Gastrocnemius medialis (tissue), 4 donors: Measurements from ENCODE around the gene ACAD9. TPM values are rescaled to one million over a fixed set of nuclear protein-coding genes. Genes with fewer than 3 reads are reported as not detected.

Source experiments
- ATAC-seq, 2 donors: fragments of 150-250 bp; one replicate each; pipeline ENCODE4 v1.9.1; 2016
- DNase-seq, 2 donors: peaks; one replicate each; pipeline ENCODE4 v3.0.0-alpha.2; 2019
- H3K27ac ChIP-seq, 4 donors: fragments of 200-600 bp; sonication (generic); 1 replicate in 1 of 4; 2 replicates in 3 of 4; pipeline ENCODE4 v1.5.1; 2016 to 2018; ENCODE audit warnings: mild to moderate bottlenecking in 2 of 4, moderate library complexity in 1 of 4
- H3K27me3 ChIP-seq, 3 donors: fragments of 200-600 bp; sonication (generic) in 2 of 3; 1 replicate in 1 of 3; 2 replicates in 2 of 3; pipeline versions ENCODE4 v1.5.1 to v1.6.0; 2016 to 2019; ENCODE audit warnings: mild to moderate bottlenecking in 1 of 3, moderate library complexity in 1 of 3
- H3K36me3 ChIP-seq, 2 donors: fragments of 200-600 bp; sonication (generic) in 1 of 2; one replicate each; pipeline ENCODE4 v1.5.1; 2017 to 2018
- H3K4me1 ChIP-seq, 2 donors: fragments of 200-600 bp; sonication (generic) in 1 of 2; one replicate each; pipeline ENCODE4 v1.5.1; 2016 to 2017; ENCODE audit warnings: mild to moderate bottlenecking in 2 of 2
- H3K4me3 ChIP-seq, 4 donors: fragments of 200-600 bp; sonication (generic) in 3 of 4; 1 replicate in 1 of 4; 2 replicates in 3 of 4; pipeline ENCODE4 v1.5.1; 2016 to 2019; ENCODE audit warnings: mild to moderate bottlenecking in 2 of 4
- H3K9me3 ChIP-seq, 3 donors: fragments of 200-600 bp; sonication (generic) in 2 of 3; 1 replicate in 1 of 3; 2 replicates in 2 of 3; pipeline ENCODE4 v1.5.1; 2016 to 2019
- CTCF ChIP-seq, 5 experiments: fragments of 450-650 bp in 3 of 5; fragments of 200-600 bp in 2 of 5; sonication (generic) in 2 of 5; IDR thresholded peaks in 4 of 5; conservative IDR thresholded peaks in 1 of 5; 1 replicate in 4 of 5; 2 replicates in 1 of 5; pipeline ENCODE4 v1.5.1; 2016 to 2019; ENCODE audit warnings: antibody characterized with exemption in 5 of 5, mild to moderate bottlenecking in 3 of 5, moderate library complexity in 3 of 5
- POLR2A ChIP-seq, 2 donors: fragments of 450-650 bp; IDR thresholded peaks; one replicate each; pipeline ENCODE4 v1.6.1; 2017; ENCODE audit warnings: antibody characterized with exemption in 2 of 2, mild to moderate bottlenecking in 2 of 2, moderate library complexity in 2 of 2
- in situ Hi-C, 4 donors: fragments of 200-750 bp; cut with MboI; loops; one replicate each; pipeline versions ENCODE4 v1.15.0 to v1.8.0; 2017; ENCODE audit warnings: low sequenced_read_pairs in 4 of 4
- intact Hi-C: fragments of 100-400 bp; cut with DNase I; formaldehyde crosslinking; loops from one replicate; pipeline ENCODE4 v1.15.1; 2023; ENCODE audit warnings: low total_unique reads
- total RNA-seq, 4 donors: library from RNA; depleted of rRNA; stranded (reverse); fragments of >200 nt; gene quantifications; one replicate each; pipeline versions ENCODE4 v1.1.0 to v1.2.3, GENCODE V29; 2016

The ACAD9 gene
- total RNA-seq, 4 donors from 2014 or later = 26.3 to 43.0 (median 37.5) TPM

GRCh38 chr3:128850544-128850943 lies 28.9 kb upstream of the ACAD9 start:
- Histone ChIP-seq H3K9me3 (no peaks in the 10 kb centered on the region), H3K36me3 (no peaks in the 10 kb centered on the region), H3K4me3 (no peak overlapping the region), H3K27ac (no peak overlapping the region), H3K27me3 (no peaks in the 10 kb centered on the region), H3K4me1 (peaks cover 2 to 12% of the 10 kb centered on the region in 2 donors)
- DNase-seq = no peak
- no peak for TF ChIP-seq POLR2A (IDR thresholded peaks at IDR 0.05)
- no peak for TF ChIP-seq CTCF (IDR thresholded peaks at IDR 0.05 in 4 of 5, conservative IDR thresholded peaks at IDR 0.05 in 1 of 5)
- intact Hi-C loops = no loop called here
- in situ Hi-C loops = loop anchor here in 2 of 4 donors (10.0 to 25.0 kb wide), 2 partner anchors 163 to 166 kb away; no protein-coding TSS in a partner anchor
- no peak for ATAC-seq

- H3K9me3 ChIP-seq = no peaks in the 10 kb centered on the region
- intact Hi-C loops = no loop called here
- no peak overlapping the region for H3K27ac ChIP-seq
- no peak overlapping the region for H3K4me3 ChIP-seq
- ATAC-seq = no peak
- H3K4me1 ChIP-seq = peaks cover 0 to 11% of the 10 kb centered on the region in 2 donors
- no peaks in the 10 kb centered on the region for H3K36me3 ChIP-seq
- no peak for DNase-seq
- in situ Hi-C loops = loop anchor here in 2 of 4 donors (10.0 to 25.0 kb wide), 2 partner anchors 164 to 167 kb away; no protein-coding TSS in a partner anchor
- no peaks in the 10 kb centered on the region for H3K27me3 ChIP-seq
- TF ChIP-seq CTCF (IDR thresholded peaks at IDR 0.05 in 4 of 5, conservative IDR thresholded peaks at IDR 0.05 in 1 of 5) = no peak
- TF ChIP-seq POLR2A (IDR thresholded peaks at IDR 0.05) = no peak
These were observed 27.8 kb upstream of the ACAD9 start for GRCh38 chr3:128851601-128852000.

- TF ChIP-seq POLR2A (IDR thresholded peaks at IDR 0.05) (no peak), CTCF (IDR thresholded peaks at IDR 0.05 in 4 of 5, conservative IDR thresholded peaks at IDR 0.05 in 1 of 5) (no peak)
- Histone ChIP-seq H3K36me3 (no peaks in the 10 kb centered on the region), H3K27me3 (no peaks in the 10 kb centered on the region), H3K27ac (no peak overlapping the region), H3K9me3 (no peaks in the 10 kb centered on the region), H3K4me3 (no peak overlapping the region), H3K4me1 (peaks cover 0 to 11% of the 10 kb centered on the region in 2 donors)
- intact Hi-C loops (no loop called here), in situ Hi-C loops (loop anchor here in 2 of 4 donors (10.0 to 25.0 kb wide), 2 partner anchors 167 to 169 kb away; no protein-coding TSS in a partner anchor)
- ATAC-seq (no peak), DNase-seq (no peak)
These were observed 25.6 kb upstream of the ACAD9 start for GRCh38 chr3:128853826-128854225.

GRCh38 chr3:128854475-128854874 lies 24.9 kb upstream of the ACAD9 start:
- H3K4me1 ChIP-seq = peaks cover 0 to 11% of the 10 kb centered on the region in 2 donors
- H3K9me3 ChIP-seq = no peaks in the 10 kb centered on the region
- H3K4me3 ChIP-seq = no peak overlapping the region
- ATAC-seq (no peak), DNase-seq (no peak)
- H3K36me3 ChIP-seq = no peaks in the 10 kb centered on the region
- no peak overlapping the region for H3K27ac ChIP-seq
- H3K27me3 ChIP-seq = no peaks in the 10 kb centered on the region
- intact Hi-C loops = no loop called here
- no peak for TF ChIP-seq CTCF (IDR thresholded peaks at IDR 0.05 in 4 of 5, conservative IDR thresholded peaks at IDR 0.05 in 1 of 5)
- TF ChIP-seq POLR2A (IDR thresholded peaks at IDR 0.05) = no peak
- in situ Hi-C loops = loop anchor here in 2 of 4 donors (10.0 to 25.0 kb wide), 2 partner anchors 167 to 170 kb away; no protein-coding TSS in a partner anchor

GRCh38 chr3:128855569-128855968 lies 23.9 kb upstream of the ACAD9 start:
- intact Hi-C loops = no loop called here
- no peaks in the 10 kb centered on the region for H3K36me3 ChIP-seq
- DNase-seq (no peak), ATAC-seq (peak; percentile 53 to 66)
- H3K27me3 ChIP-seq = no peaks in the 10 kb centered on the region
- TF ChIP-seq POLR2A (IDR thresholded peaks at IDR 0.05) (no peak), CTCF (IDR thresholded peaks at IDR 0.05 in 4 of 5, conservative IDR thresholded peaks at IDR 0.05 in 1 of 5) (no peak)
- H3K27ac ChIP-seq = peak overlapping the region in 2 of 4 donors; percentile 27 to 42
- no peaks in the 10 kb centered on the region for H3K9me3 ChIP-seq
- in situ Hi-C loops = loop anchor here in 2 of 4 donors (10.0 to 25.0 kb wide), 2 partner anchors 168 to 171 kb away; no protein-coding TSS in a partner anchor
- H3K4me3 ChIP-seq = no peak overlapping the region
- H3K4me1 ChIP-seq = peaks cover 0 to 11% of the 10 kb centered on the region in 2 donors
